GM19023 (cell line): ENCODE measurements around the gene TAF4.
"Not testable (repeated sequence)": the region's sequence is repeated elsewhere in the genome, so short reads cannot be mapped to it uniquely, and the experiment has no call there.

Experiments
- ATAC-seq: cut with Tn5 transposase; IDR thresholded peaks from one replicate; pipeline ENCODE4 v1.9.1; 2021; ENCODE audit warnings: mild to moderate bottlenecking, moderate library complexity; ENCODE audit not compliant: unreplicated experiment

TAF4 gene

GRCh38 chr20:62079166-62079565, 13.5 kb upstream of the TAF4 start:
- ATAC-seq, result no peak

- no peak for ATAC-seq
These were observed 7.6 kb upstream of the TAF4 start for GRCh38 chr20:62073323-62073722.

GRCh38 chr20:62071669-62072430, 6.2 kb upstream of the TAF4 start:
- not testable (repeated sequence) for ATAC-seq

GRCh38 chr20:62069741-62070216, 4.1 kb upstream of the TAF4 start:
- no peak for ATAC-seq

- ATAC-seq, result no peak
These were observed 3.3 kb upstream of the TAF4 start for GRCh38 chr20:62068997-62069396.

- ATAC-seq, result no peak
These were observed 2.0 kb upstream of the TAF4 start for GRCh38 chr20:62067547-62068260.

GRCh38 chr20:62066983-62067433, 1.3 kb upstream of the TAF4 start:
- ATAC-seq, result no peak

GRCh38 chr20:62066339-62066982, 780 bp upstream of the TAF4 start:
- no peak for ATAC-seq

GRCh38 chr20:62064770-62065673, 659 bp downstream of the TAF4 start:
- peak; percentile 30 for ATAC-seq

- no peak for ATAC-seq
These were observed 1.5 kb downstream of the TAF4 start for GRCh38 chr20:62063981-62064769.

GRCh38 chr20:62063315-62063980, 2.2 kb downstream of the TAF4 start:
- ATAC-seq, result no peak

GRCh38 chr20:62062661-62063314, 2.9 kb downstream of the TAF4 start:
- no peak for ATAC-seq

GRCh38 chr20:62061851-62062423, 3.7 kb downstream of the TAF4 start:
- no peak for ATAC-seq

GRCh38 chr20:62060631-62061541, 4.8 kb downstream of the TAF4 start:
- ATAC-seq, result no peak

- ATAC-seq, result no peak
These were observed 5.6 kb downstream of the TAF4 start for GRCh38 chr20:62059920-62060630.

- ATAC-seq, result no peak
These were observed 6.3 kb downstream of the TAF4 start for GRCh38 chr20:62059401-62059800.

- ATAC-seq, result no peak
These were observed 6.7 kb downstream of the TAF4 start for GRCh38 chr20:62058941-62059340.
